ENCODE data around the gene OTUD7B. TPM values are rescaled to one million over a fixed set of nuclear protein-coding genes. Genes with fewer than 3 reads are reported as not detected.

Gene OTUD7B
- total RNA-seq, 1 donor from 2014 or later = 7.1 TPM

GRCh38 chr1:149993764-149994163 lies 16.8 kb downstream of the OTUD7B start:
- TF ChIP-seq CTCF (IDR thresholded peaks at IDR 0.05) = no peak

GRCh38 chr1:149993181-149993580 lies 17.3 kb downstream of the OTUD7B start:
- peaks cover 12 to 22% of the 10 kb centered on the region in 2 donors for H3K4me1 ChIP-seq
- no peak for DNase-seq (ENCODE audit: low spot score in 2 of 2)
- no peak overlapping the region for H3K27ac ChIP-seq
- H3K36me3 ChIP-seq = no peaks in the 10 kb centered on the region
- H3K4me3 ChIP-seq = no peak overlapping the region
- intact Hi-C loops (cut with DNase I) = no loop called here
- TF ChIP-seq CTCF (IDR thresholded peaks at IDR 0.05) = no peak
- H3K27me3 ChIP-seq = no peaks in the 10 kb centered on the region
- H3K9me3 ChIP-seq = no peaks in the 10 kb centered on the region

More at GRCh38 chr1:149993764-149994163, 16.8 kb downstream of the OTUD7B start:
- Histone ChIP-seq H3K9me3 (no peaks in the 10 kb centered on the region), H3K4me3 (no peak overlapping the region), H3K27me3 (no peaks in the 10 kb centered on the region), H3K4me1 (peaks cover 12 to 19% of the 10 kb centered on the region in 2 donors), H3K27ac (no peak overlapping the region), H3K36me3 (no peaks in the 10 kb centered on the region)
- DNase-seq (ENCODE audit: low spot score in 2 of 2) = no peak
- intact Hi-C loops (cut with DNase I) = no loop called here

- no peak overlapping the region for H3K4me3 ChIP-seq
- no peak for TF ChIP-seq CTCF (IDR thresholded peaks at IDR 0.05)
- no peak for DNase-seq (ENCODE audit: low spot score in 2 of 2)
- intact Hi-C loops (cut with DNase I) = no loop called here
- H3K9me3 ChIP-seq = no peaks in the 10 kb centered on the region
- peaks cover 0 to 21% of the 10 kb centered on the region in 2 donors for H3K4me1 ChIP-seq
- no peaks in the 10 kb centered on the region for H3K27me3 ChIP-seq
- peak overlapping the region; percentile 45 to 47 for H3K27ac ChIP-seq
- no peaks in the 10 kb centered on the region for H3K36me3 ChIP-seq
Observed at GRCh38 chr1:149987297-149987595, 23.3 kb downstream of the OTUD7B start.

- Histone ChIP-seq H3K36me3 (no peaks in the 10 kb centered on the region), H3K9me3 (no peaks in the 10 kb centered on the region), H3K4me1 (peaks cover 0 to 19% of the 10 kb centered on the region in 2 donors), H3K27ac (peak overlapping the region; percentile 45 to 47), H3K4me3 (no peak overlapping the region), H3K27me3 (no peaks in the 10 kb centered on the region)
- intact Hi-C loops (cut with DNase I) = no loop called here
- TF ChIP-seq CTCF (IDR thresholded peaks at IDR 0.05) = no peak
- DNase-seq (ENCODE audit: low spot score in 2 of 2) = no peak
Observed at GRCh38 chr1:149986486-149987296, 23.8 kb downstream of the OTUD7B start.

GRCh38 chr1:149979972-149980540 lies 30.5 kb downstream of the OTUD7B start:
- Histone ChIP-seq H3K27me3 (no peaks in the 10 kb centered on the region), H3K27ac (no peak overlapping the region), H3K36me3 (peaks cover 21 to 29% of the 10 kb centered on the region in 2 donors), H3K4me1 (peaks cover 0 to 7% of the 10 kb centered on the region in 2 donors), H3K9me3 (no peaks in the 10 kb centered on the region), H3K4me3 (no peak overlapping the region)
- intact Hi-C loops (cut with DNase I) = no loop called here
- DNase-seq (ENCODE audit: low spot score in 2 of 2) = no peak
- no peak for TF ChIP-seq CTCF (IDR thresholded peaks at IDR 0.05)
